ENCODE data around the gene MAP4.

- TF ChIP-seq CTCF (conservative IDR thresholded peaks at IDR 0.05; ENCODE audit: low read depth, low read length) = peak; percentile 15; the same call in 1 of the 2 replicates
- no peak for TF ChIP-seq EZH2 (IDR thresholded peaks at IDR 0.05; ENCODE audit: low read length, unreplicated experiment)
These were observed 169.0 kb downstream of the MAP4 start for GRCh38 chr3:47847260-47847659.

Data from PC-3 (cell line).